CD4-positive, alpha-beta T cell treated with Interleukin-1 beta for 1 hour (primary cell): ENCODE data around the gene ERBB4.

Experiments used
- DNase-seq, 2 donors: peaks; one replicate each; pipeline ENCODE4 v3.0.0-alpha.2; 2020 to 2022

The ERBB4 gene

GRCh38 chr2:212538305-212539071 lies at the start of gene ERBB4:
TSS of gene ERBB4 (minus strand) at chr2:212538802. CDS start at chr2:212538530, 272 bp downstream.
- no peak for DNase-seq

- DNase-seq, result no peak
Observed at GRCh38 chr2:212580117-212580516, 41.5 kb upstream of the ERBB4 start.

GRCh38 chr2:212556296-212556695 lies 17.7 kb upstream of the ERBB4 start:
- no peak for DNase-seq

GRCh38 chr2:212554233-212554632 lies 15.6 kb upstream of the ERBB4 start:
- no peak for DNase-seq

GRCh38 chr2:212549941-212550340 lies 11.3 kb upstream of the ERBB4 start:
- DNase-seq, result no peak

GRCh38 chr2:212549463-212549862 lies 10.9 kb upstream of the ERBB4 start:
- DNase-seq, result no peak

- no peak for DNase-seq
Observed at GRCh38 chr2:212548455-212548819, 9.8 kb upstream of the ERBB4 start.

- DNase-seq, result no peak
Observed at GRCh38 chr2:212547716-212548454, 9.3 kb upstream of the ERBB4 start.

GRCh38 chr2:212546669-212547068 lies 8.1 kb upstream of the ERBB4 start:
- DNase-seq, result no peak

- DNase-seq, result no peak
Observed at GRCh38 chr2:212540341-212540740, 1.7 kb upstream of the ERBB4 start.

- no peak for DNase-seq
Observed at GRCh38 chr2:212539072-212539880, 674 bp upstream of the ERBB4 start.

- DNase-seq, result no peak
Observed at GRCh38 chr2:212537726-212538304, 787 bp downstream of the ERBB4 start.

- DNase-seq, result no peak
Observed at GRCh38 chr2:212536817-212537725, 1.5 kb downstream of the ERBB4 start.

- DNase-seq, result no peak
Observed at GRCh38 chr2:212535996-212536816, 2.4 kb downstream of the ERBB4 start.

GRCh38 chr2:212534336-212534735 lies 4.3 kb downstream of the ERBB4 start:
- no peak for DNase-seq

GRCh38 chr2:212532585-212532984 lies 6.0 kb downstream of the ERBB4 start:
- no peak for DNase-seq

GRCh38 chr2:212532087-212532486 lies 6.5 kb downstream of the ERBB4 start:
- no peak for DNase-seq

GRCh38 chr2:212531499-212531898 lies 7.1 kb downstream of the ERBB4 start:
- DNase-seq, result no peak

- DNase-seq, result no peak
Observed at GRCh38 chr2:212530991-212531390, 7.6 kb downstream of the ERBB4 start.

- no peak for DNase-seq
Observed at GRCh38 chr2:212530373-212530772, 8.2 kb downstream of the ERBB4 start.
